HepG2 (cell line): ENCODE measurements around the gene VARS2. TPM values are rescaled to one million over a fixed set of nuclear protein-coding genes. Genes with fewer than 3 reads are reported as not detected.

Experiments used
- CHCHD3 ChIP-seq: sonication (generic); formaldehyde crosslinking; IDR thresholded peaks from 2 replicates; pipeline ENCODE4 v1.8.0; 2022; ENCODE audit warnings: mild to moderate bottlenecking, missing genetic modification reagents, moderate library complexity
- EP300 ChIP-seq, 3 experiments: sonication (generic) in 1 of 3; formaldehyde crosslinking in 1 of 3; IDR thresholded peaks; 2 replicates each; pipeline versions ENCODE4 v1.5.1 to v1.6.1; 2011 to 2020; ENCODE audit warnings: low read depth in 2 of 3, low read length in 2 of 3, borderline replicate concordance in 1 of 3, improper control_type of control experiment in 1 of 3, mild to moderate bottlenecking in 1 of 3, missing genetic modification reagents in 1 of 3, moderate library complexity in 1 of 3
- ESRRA ChIP-seq: sonication (generic); formaldehyde crosslinking; IDR thresholded peaks from 2 replicates; pipeline ENCODE4 v1.5.1; 2020; ENCODE audit warnings: mild to moderate bottlenecking, low read depth, missing genetic modification reagents
- HNRNPL ChIP-seq: fragments of 200-400 bp; formaldehyde crosslinking; IDR thresholded peaks from 2 replicates; pipeline ENCODE4 v1.6.1; 2017; ENCODE audit warnings: mild to moderate bottlenecking, low read depth, low read length
- HOXA3 ChIP-seq: sonication (generic); formaldehyde crosslinking; IDR thresholded peaks from 2 replicates; pipeline ENCODE4 v1.5.0; 2020; ENCODE audit warnings: missing genetic modification reagents
- KLF12 ChIP-seq: sonication (generic); formaldehyde crosslinking; IDR thresholded peaks from 2 replicates; pipeline ENCODE4 v1.4.0; 2020; ENCODE audit warnings: missing genetic modification reagents, borderline replicate concordance
- KLF9 ChIP-seq: IDR thresholded peaks from 2 replicates; pipeline ENCODE4 v1.6.1; 2016; ENCODE audit warnings: low read depth
- MBD4 ChIP-seq: IDR thresholded peaks from 2 replicates; pipeline ENCODE4 v1.6.1; 2012; ENCODE audit warnings: low read length, inconsistent platforms, borderline replicate concordance
- MTF2 ChIP-seq: sonication (generic); formaldehyde crosslinking; IDR thresholded peaks from 2 replicates; pipeline ENCODE4 v1.5.0; 2020; ENCODE audit warnings: missing genetic modification reagents, borderline replicate concordance
- PHF5A ChIP-seq: IDR thresholded peaks from one replicate; pipeline ENCODE4 v1.6.1; 2018; ENCODE audit warnings: low read depth, missing genetic modification reagents; ENCODE audit not compliant: unreplicated experiment
- PRPF4 ChIP-seq: fragments of 200-400 bp; formaldehyde crosslinking; IDR thresholded peaks from 2 replicates; pipeline ENCODE4 v1.6.1; 2016; ENCODE audit warnings: low read length, low read depth; ENCODE audit not compliant: poor library complexity, severe bottlenecking
- TAF15 ChIP-seq: fragments of 200-400 bp; formaldehyde crosslinking; IDR thresholded peaks from one replicate; pipeline ENCODE4 v1.6.1; 2018; ENCODE audit warnings: mild to moderate bottlenecking, low read depth, low read length; ENCODE audit not compliant: poor library complexity, severe bottlenecking
- TCF12 ChIP-seq, 2 experiments: fragments of 450-650 bp in 1 of 2; sonication (generic) in 1 of 2; formaldehyde crosslinking in 1 of 2; IDR thresholded peaks; 2 replicates each; pipeline versions ENCODE4 v1.6.1 to v1.8.0; 2017 to 2022; ENCODE audit warnings: antibody characterized with exemption in 1 of 2, mild to moderate bottlenecking in 1 of 2, missing genetic modification reagents in 1 of 2, moderate library complexity in 1 of 2
- ZKSCAN8 ChIP-seq: IDR thresholded peaks from 2 replicates; pipeline ENCODE4 v1.6.1; 2016; ENCODE audit warnings: borderline replicate concordance, missing genetic modification reagents, missing compliant biosample characterization
- ZNF564 ChIP-seq: sonication (generic); formaldehyde crosslinking; IDR thresholded peaks from 2 replicates; pipeline ENCODE4 v1.8.1; 2023; ENCODE audit warnings: mild to moderate bottlenecking, missing genetic modification reagents
- polyA plus RNA-seq, 8 experiments: library from polyadenylated mRNA; depleted of rRNA in 3 of 8; stranded (reverse) in 7 of 8; unstranded in 1 of 8; fragments of >200 nt; fragmentation: Illumina TruSeq in 4 of 8; extraction: Trizol in 4 of 8; gene quantifications; 2 replicates each; pipeline versions ENCODE4 v1.2.1 to v1.2.3, GENCODE V29; 2011 to 2016; ENCODE audit warnings: low read depth in 4 of 8, missing spikeins in 1 of 8, mixed read lengths in 1 of 8; ENCODE audit not compliant: insufficient read depth in 1 of 8
- total RNA-seq, 5 experiments: library from RNA; depleted of rRNA; stranded (reverse); fragments of >200 nt; fragmentation: Illumina TruSeq; extraction: Trizol; gene quantifications; 2 replicates each; pipeline ENCODE4 v1.2.3, GENCODE V29; 2016; ENCODE audit warnings: low read depth in 1 of 5
- TF ChIP-seq, protein P1 (sequence below): sonication (generic); formaldehyde crosslinking; conservative IDR thresholded peaks from 2 replicates; pipeline ENCODE4 v1.8.1; 2023; ENCODE audit warnings: missing genetic modification reagents
- TF ChIP-seq, protein P2 (sequence below): sonication (generic); formaldehyde crosslinking; IDR thresholded peaks from 2 replicates; pipeline ENCODE4 v1.9.0; 2021; ENCODE audit warnings: mild to moderate bottlenecking, missing genetic modification reagents
- TF ChIP-seq, protein P3 (sequence below): sonication (generic); formaldehyde crosslinking; IDR thresholded peaks from 2 replicates; pipeline ENCODE4 v1.4.0; 2020; ENCODE audit warnings: low read depth, mild to moderate bottlenecking, missing genetic modification reagents

The VARS2 gene
- total and polyA plus RNA-seq, 2 of the 13 experiments (the other 11 are each of a cell fraction or from before 2014, with no cell fraction given): 61.8 to 71.8 TPM

DNA sequence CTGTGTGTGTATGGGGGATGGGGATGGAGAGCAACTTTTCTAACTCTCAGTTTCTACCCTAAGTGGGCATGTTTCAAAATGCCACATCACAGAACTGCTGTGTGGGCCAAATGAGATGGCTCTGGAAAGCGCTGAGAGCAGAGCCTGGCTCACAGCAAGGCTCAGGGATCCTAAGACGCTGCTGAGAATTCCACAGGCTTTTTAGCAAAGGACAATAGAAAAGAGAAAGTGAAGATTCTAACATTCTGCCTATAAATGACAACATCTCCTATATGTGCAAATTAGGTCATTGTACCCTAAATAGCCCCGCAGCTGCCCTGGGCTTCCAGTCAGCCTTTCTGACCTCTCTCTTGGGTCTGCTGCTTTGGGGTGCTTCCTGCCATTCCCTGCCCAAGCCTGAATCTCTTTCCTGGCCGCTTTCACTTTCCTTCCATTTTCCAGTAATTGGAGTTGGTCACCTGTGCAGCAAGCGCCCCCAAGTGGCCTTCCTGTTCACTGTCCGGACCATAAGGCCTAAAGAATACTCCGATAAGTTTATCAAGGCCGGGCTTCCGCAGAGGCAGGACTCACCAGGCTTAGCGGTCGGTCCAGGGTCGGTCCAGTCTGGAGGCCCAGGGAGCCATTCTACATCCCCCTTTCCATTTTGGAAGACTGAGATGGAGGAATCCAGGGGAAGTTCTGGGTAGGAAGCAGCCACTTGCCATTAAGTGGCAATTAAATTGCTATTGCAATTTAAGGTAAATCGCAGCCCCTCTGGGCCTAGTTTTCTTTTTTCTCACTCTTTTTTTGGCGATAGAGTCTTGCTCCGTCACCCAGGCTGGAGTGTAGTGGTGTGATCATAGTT is 36.4 kb upstream of the VARS2 start (continued):
- TF ChIP-seq PHF5A (CRISPR knock-in tag): no peak
- TF ChIP-seq HOXA3: peak; percentile 58; the same call in 1 of the 2 replicates
- TF ChIP-seq, protein P1, sequence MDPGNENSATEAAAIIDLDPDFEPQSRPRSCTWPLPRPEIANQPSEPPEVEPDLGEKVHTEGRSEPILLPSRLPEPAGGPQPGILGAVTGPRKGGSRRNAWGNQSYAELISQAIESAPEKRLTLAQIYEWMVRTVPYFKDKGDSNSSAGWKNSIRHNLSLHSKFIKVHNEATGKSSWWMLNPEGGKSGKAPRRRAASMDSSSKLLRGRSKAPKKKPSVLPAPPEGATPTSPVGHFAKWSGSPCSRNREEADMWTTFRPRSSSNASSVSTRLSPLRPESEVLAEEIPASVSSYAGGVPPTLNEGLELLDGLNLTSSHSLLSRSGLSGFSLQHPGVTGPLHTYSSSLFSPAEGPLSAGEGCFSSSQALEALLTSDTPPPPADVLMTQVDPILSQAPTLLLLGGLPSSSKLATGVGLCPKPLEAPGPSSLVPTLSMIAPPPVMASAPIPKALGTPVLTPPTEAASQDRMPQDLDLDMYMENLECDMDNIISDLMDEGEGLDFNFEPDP (CRISPR knock-in tag): no peak
- no peak for TF ChIP-seq CHCHD3 (CRISPR knock-in tag)
- TF ChIP-seq TAF15: no peak
- TF ChIP-seq, protein P2, sequence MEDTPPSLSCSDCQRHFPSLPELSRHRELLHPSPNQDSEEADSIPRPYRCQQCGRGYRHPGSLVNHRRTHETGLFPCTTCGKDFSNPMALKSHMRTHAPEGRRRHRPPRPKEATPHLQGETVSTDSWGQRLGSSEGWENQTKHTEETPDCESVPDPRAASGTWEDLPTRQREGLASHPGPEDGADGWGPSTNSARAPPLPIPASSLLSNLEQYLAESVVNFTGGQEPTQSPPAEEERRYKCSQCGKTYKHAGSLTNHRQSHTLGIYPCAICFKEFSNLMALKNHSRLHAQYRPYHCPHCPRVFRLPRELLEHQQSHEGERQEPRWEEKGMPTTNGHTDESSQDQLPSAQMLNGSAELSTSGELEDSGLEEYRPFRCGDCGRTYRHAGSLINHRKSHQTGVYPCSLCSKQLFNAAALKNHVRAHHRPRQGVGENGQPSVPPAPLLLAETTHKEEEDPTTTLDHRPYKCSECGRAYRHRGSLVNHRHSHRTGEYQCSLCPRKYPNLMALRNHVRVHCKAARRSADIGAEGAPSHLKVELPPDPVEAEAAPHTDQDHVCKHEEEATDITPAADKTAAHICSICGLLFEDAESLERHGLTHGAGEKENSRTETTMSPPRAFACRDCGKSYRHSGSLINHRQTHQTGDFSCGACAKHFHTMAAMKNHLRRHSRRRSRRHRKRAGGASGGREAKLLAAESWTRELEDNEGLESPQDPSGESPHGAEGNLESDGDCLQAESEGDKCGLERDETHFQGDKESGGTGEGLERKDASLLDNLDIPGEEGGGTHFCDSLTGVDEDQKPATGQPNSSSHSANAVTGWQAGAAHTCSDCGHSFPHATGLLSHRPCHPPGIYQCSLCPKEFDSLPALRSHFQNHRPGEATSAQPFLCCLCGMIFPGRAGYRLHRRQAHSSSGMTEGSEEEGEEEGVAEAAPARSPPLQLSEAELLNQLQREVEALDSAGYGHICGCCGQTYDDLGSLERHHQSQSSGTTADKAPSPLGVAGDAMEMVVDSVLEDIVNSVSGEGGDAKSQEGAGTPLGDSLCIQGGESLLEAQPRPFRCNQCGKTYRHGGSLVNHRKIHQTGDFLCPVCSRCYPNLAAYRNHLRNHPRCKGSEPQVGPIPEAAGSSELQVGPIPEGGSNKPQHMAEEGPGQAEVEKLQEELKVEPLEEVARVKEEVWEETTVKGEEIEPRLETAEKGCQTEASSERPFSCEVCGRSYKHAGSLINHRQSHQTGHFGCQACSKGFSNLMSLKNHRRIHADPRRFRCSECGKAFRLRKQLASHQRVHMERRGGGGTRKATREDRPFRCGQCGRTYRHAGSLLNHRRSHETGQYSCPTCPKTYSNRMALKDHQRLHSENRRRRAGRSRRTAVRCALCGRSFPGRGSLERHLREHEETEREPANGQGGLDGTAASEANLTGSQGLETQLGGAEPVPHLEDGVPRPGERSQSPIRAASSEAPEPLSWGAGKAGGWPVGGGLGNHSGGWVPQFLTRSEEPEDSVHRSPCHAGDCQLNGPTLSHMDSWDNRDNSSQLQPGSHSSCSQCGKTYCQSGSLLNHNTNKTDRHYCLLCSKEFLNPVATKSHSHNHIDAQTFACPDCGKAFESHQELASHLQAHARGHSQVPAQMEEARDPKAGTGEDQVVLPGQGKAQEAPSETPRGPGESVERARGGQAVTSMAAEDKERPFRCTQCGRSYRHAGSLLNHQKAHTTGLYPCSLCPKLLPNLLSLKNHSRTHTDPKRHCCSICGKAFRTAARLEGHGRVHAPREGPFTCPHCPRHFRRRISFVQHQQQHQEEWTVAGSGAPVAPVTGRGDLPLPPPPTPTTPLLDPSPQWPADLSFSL (CRISPR knock-in tag): no peak
- TF ChIP-seq, protein P3, sequence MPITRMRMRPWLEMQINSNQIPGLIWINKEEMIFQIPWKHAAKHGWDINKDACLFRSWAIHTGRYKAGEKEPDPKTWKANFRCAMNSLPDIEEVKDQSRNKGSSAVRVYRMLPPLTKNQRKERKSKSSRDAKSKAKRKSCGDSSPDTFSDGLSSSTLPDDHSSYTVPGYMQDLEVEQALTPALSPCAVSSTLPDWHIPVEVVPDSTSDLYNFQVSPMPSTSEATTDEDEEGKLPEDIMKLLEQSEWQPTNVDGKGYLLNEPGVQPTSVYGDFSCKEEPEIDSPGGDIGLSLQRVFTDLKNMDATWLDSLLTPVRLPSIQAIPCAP: peak; percentile 98
- no peak for TF ChIP-seq ZNF564 (CRISPR knock-in tag)
- 0 out of 2 replicates have a peak, but pooled peaks have one; percentile 12 for TF ChIP-seq KLF9
- no peak for TF ChIP-seq PRPF4
- TF ChIP-seq ZKSCAN8 (CRISPR knock-in tag): peak; percentile 24; the same call in 1 of the 2 replicates
- no peak for TF ChIP-seq TCF12 (IDR thresholded peaks at IDR 0.05)
- TF ChIP-seq TCF12 (CRISPR knock-in tag; IDR thresholded peaks at IDR 0.05): no peak
- TF ChIP-seq MBD4: no peak
- peak in 1 of 2 experiments; percentile 28; a peak in 1 of 4 replicates for TF ChIP-seq EP300 (IDR thresholded peaks at IDR 0.05; ENCODE audit: low read depth in 2 of 2, low read length in 2 of 2)
- no peak for TF ChIP-seq EP300 (CRISPR knock-in tag; IDR thresholded peaks at IDR 0.05; ENCODE audit: borderline replicate concordance)
- TF ChIP-seq HNRNPL: no peak
- TF ChIP-seq KLF12 (CRISPR knock-in tag): 0 out of 2 replicates have a peak, but pooled peaks have one; percentile 20
- peak; percentile 61; the same call in 1 of the 2 replicates for TF ChIP-seq ESRRA (CRISPR knock-in tag)
- no peak for TF ChIP-seq MTF2 (CRISPR knock-in tag)
